CD4-positive, alpha-beta T cell treated with Interleukin-4 for 1 hour (primary cell): ENCODE data around the gene WDR26.
"Not testable (repeated sequence)": the region's sequence is repeated elsewhere in the genome, so short reads cannot be mapped to it uniquely, and the experiment has no call there.

ENCODE experiments used
- DNase-seq, 2 donors: peaks; one replicate each; pipeline ENCODE4 v3.0.0-alpha.2; 2020 to 2022

The WDR26 gene

DNA sequence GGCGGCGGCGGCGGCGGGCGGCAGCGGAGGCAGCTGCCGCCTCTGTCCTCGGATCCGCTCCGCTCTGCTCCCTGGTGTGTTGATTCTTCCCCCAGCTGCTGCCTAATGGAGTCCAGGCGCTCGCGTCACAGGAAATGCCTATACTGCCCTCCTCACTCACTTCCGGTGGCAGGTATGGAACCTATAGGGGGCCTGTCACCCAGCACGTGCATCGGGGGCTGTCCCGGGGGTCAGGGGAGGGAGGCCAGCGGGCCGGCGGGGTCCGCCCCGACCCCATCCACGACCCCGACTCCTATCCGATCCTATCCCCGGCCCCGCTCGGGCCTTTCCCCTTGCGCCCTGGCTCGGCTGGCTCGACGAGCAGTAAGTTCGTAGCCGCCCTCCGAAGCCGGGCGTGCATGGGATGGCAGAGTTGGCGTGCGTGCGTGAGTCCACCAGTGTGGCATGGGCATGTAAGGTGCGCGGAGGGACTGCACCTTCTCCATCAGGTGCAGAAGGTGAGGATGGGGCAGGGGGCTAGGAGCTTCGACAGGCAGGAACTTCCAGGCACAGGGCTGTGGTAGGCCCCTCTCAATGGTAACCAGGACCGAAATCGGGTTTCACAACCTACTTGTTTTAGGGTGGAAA lies at the start of gene WDR26:
Gene WDR26, minus strand, starts transcription at position 107 of the 627 bp plus-strand sequence.
- DNase-seq = peak; percentile 87 to 89

DNA sequence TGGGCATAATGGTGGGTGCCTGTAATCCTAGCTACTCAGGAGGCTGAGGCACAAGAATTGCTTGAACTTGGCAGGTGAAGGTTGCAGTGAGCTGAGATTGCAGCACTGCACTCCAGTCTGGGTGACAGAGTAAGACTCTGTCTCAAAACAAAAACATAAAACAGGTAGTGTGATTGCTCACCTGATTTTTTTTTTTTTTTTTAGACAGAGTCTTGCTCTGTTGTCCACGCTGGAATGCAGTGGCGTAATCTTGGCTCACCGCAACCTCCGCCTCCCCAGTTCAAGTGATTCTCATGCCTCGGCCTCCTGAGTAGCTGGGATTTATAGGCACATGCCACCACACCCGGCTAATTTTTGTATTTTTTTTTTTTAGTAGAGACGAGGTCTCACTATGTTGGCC lies 48.6 kb upstream of the WDR26 start:
- DNase-seq = not testable (repeated sequence)

- no peak for DNase-seq
Observed at GRCh38 chr1:224482619-224483018, 48.0 kb upstream of the WDR26 start.

DNA sequence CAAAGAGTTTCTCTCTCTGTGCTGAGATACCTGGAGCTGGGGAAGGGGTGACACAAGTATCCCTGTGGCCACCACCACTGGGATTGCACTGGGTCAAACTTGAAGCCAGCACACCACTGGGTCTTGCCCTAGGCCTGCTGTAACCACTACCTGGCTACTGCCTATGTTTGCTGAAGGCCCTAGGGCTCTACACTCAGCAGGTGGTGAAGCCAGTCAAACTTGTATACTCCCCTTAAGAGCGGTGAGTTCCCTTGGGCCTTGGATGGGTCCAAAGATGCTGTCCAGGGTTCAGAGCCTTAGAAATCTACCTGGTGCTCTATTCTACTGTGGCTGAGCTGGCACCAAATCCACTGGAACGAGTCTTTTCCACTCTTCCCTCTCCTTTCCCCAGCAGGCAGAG lies 47.0 kb upstream of the WDR26 start:
- no peak for DNase-seq

DNA sequence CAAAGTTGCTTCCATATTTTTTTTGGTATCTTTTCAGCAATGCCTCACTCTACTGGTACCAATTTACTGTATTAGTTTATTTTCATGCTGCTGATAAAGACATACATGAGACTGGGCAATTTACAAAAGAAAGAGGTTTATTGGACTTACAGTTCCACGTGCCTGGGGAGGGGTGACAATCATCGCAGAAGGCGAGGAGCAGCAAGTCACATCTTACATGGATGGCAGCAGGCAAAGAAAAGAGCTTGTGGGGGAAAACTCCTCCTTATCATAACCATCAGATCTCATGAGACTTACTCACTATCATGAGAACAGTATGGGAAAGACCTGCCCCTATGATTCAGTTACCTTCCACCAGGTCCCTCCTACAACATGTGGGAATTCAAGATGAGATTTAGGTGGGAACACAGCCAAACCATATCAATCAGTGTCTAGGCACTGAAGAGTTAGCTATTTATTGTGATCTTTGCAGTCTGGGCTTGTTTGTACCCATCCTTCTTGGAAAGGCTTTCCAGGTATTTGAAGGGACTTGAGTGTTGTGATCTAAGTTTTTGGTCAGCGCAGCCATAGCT lies 46.4 kb upstream of the WDR26 start:
- not testable (repeated sequence) for DNase-seq

DNA sequence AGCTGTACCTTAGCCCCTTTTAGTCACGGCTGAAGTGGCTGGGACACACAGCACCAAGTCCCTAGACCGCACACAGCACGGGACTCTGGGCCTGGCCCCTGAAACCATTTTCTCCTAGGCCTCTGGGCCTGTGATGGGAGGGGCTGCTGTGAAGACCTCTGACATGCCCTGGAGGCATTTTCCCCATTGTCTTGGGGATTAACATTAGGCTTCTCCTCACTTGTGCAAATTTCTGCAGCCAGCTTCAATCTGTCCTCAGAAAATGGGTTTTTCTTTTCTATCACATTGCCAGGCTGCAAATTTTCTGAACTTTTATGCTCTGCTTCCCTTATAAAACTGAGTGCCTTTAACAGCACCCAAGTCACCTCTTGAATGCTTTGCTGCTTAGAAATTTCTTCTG lies 45.6 kb upstream of the WDR26 start:
- DNase-seq = not testable (repeated sequence)

- no peak for DNase-seq
Observed at GRCh38 chr1:224472806-224473205, 38.2 kb upstream of the WDR26 start.

- DNase-seq = no peak
Observed at GRCh38 chr1:224466154-224466553, 31.6 kb upstream of the WDR26 start.

GRCh38 chr1:224459966-224460365 lies 25.4 kb upstream of the WDR26 start:
- DNase-seq = no peak

- DNase-seq = no peak
Observed at GRCh38 chr1:224458996-224459395, 24.4 kb upstream of the WDR26 start.

DNA sequence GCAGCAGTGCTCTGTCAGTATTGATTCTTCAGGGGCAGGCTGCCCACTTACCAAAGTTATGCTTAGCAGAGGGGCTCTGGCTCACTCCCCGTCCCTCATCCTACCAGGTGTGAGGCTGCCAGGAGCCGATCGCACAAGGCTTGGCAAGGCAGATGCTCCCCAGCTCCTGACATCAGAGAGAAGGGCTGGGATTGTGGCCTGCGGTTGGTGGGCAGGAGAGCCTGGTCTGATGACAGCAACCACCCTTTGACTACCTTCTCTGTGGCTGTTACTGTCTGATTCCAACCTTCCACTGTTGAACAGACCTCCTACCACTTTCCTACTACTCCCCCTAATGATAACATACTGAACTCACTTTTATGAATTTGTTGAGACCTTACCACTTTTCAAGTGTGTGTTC lies 23.7 kb upstream of the WDR26 start:
- DNase-seq = no peak

DNA sequence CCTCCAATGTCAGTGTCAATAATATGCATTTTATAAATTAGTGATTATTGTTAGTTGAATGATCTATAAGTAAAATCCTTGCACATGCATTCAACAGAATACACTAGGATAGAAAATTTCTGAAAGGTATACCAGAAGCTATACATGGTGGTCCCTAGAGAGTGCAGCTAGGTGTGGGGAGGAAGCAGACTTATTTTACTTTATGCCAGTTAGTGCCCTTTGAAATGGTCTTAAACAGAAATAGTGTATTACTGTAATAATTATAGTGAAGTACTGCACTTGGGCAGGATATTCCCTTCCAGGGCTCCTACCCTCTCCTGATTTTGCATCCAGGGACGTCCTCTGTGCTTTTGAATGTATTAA lies 23.2 kb upstream of the WDR26 start:
- DNase-seq = no peak

DNA sequence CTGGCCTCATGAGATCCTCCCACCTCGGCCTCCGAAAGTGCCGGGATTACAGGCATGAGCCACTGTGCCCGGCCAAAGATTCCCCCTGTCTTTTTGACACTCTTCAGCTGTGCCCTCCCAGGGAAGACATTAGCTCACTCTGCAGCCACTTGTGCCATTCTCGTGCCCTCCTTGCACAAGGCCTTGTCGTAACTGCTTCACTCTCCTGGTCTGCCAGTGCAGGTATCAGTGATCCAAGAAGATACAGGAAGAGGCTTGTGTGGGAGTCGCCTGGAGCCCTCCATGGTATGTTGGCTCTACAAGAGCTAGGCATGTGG lies 22.0 kb upstream of the WDR26 start:
- no peak for DNase-seq

GRCh38 chr1:224454402-224455055 lies 19.9 kb upstream of the WDR26 start:
- no peak for DNase-seq

DNA sequence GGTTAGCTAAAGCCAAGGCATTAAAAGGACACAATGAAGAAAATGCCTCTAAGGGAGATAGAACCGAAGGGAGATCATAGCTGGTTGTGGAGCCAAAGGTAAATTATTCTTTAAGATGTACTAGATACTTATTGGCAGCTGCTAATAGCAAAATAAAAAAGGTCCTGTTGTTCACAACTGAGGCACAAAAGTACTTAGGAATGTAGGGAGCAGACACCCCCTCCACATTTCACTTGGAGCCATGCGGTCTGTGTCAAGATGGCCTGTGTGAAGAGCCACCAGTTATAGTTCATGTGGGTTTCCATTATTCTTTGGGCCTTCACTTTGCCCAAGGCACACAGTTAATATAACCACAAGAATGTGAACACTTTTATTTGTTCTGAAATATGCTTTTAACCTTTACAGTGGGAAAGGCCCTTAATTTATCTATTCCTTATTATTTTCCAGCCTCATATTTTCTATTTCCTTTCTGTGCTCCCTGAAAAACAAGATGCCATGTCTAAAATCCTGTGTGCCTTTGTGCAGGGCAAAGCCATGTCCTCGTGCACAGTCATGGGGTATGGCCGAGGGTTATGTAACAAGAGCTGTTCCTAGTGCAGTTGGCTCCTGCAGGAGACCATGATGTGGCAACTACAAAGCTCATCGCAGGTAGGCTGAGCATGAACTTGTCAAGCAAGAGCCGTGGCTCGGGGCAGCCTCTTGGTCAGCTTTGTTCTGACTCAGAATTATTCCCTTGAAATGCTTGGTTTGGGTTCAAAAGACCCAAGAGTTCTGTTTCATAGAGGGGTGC lies 16.2 kb upstream of the WDR26 start:
- DNase-seq = no peak

- no peak for DNase-seq
Observed at GRCh38 chr1:224450159-224450558, 15.6 kb upstream of the WDR26 start.

GRCh38 chr1:224448453-224449017 lies 13.9 kb upstream of the WDR26 start:
- DNase-seq = no peak

GRCh38 chr1:224447971-224448370 lies 13.4 kb upstream of the WDR26 start:
- DNase-seq = no peak

GRCh38 chr1:224447251-224447650 lies 12.7 kb upstream of the WDR26 start:
- no peak for DNase-seq

DNA sequence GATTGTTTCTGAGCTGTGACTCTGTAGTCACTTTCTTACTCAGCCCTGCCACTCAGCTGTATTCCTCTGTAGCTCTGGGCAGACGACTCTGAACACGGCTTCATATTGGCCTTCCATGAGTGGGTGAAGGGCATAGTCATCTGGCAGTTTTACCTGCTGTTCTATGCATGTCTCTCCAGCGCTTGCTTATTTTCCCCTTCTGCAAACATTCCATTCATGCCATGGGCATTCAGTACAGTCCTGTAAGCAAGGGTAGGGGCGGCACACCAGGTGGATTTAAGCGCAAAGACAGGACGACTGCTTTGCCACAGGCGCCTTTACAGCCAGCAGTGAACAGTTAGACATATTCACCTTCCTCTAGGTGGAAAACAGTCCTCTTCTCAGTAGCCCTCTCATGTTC lies 4.4 kb upstream of the WDR26 start:
- DNase-seq = no peak

DNA sequence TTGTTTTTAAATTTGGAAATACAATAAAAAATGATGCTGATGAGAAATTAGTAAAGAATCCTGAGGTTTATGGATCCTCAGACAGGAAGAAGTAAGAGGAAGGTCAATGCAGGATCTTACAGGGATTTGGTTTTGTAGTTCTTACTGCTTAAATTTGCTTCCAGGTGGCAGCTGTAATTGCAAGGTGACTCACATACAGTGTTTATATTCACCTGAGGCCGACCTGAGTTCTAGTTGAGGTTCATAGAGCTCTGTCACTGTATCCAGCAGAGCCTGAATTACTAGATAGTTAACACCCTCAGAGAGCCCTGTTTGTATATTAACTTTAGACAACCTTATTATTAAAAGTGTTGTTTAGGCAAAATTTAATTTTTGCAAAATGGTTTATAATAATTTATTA lies 1.4 kb upstream of the WDR26 start:
- DNase-seq = no peak

- DNase-seq = peak in 1 of 2 donors; percentile 30
Observed at GRCh38 chr1:224435318-224435763, 744 bp upstream of the WDR26 start.
